GM21515 (cell line): ENCODE results near the gene FGFR3.
A peak's percentile ranks its signal among the peaks of the same experiment; 100 is the strongest.

Experiments
- ATAC-seq: cut with Tn5 transposase; IDR thresholded peaks from one replicate; pipeline ENCODE4 v1.9.1; 2021; ENCODE audit not compliant: unreplicated experiment

Gene FGFR3

GRCh38 chr4:1792832-1793495 is at the start of gene FGFR3:
Gene FGFR3, plus strand, starts transcription at chr4:1793293. Its CDS starts 642 bp downstream, at chr4:1793935.
- ATAC-seq: no peak

GRCh38 chr4:1743551-1743950 is 49.5 kb upstream of the FGFR3 start:
- ATAC-seq: no peak

- no peak for ATAC-seq
Measured at GRCh38 chr4:1743975-1744374, 49.1 kb upstream of the FGFR3 start.

- ATAC-seq: no peak
Measured at GRCh38 chr4:1744552-1744951, 48.5 kb upstream of the FGFR3 start.

- ATAC-seq: no peak
Measured at GRCh38 chr4:1745165-1745564, 47.9 kb upstream of the FGFR3 start.

GRCh38 chr4:1745697-1746096 is 47.4 kb upstream of the FGFR3 start:
- no peak for ATAC-seq

GRCh38 chr4:1746265-1746691 is 46.8 kb upstream of the FGFR3 start:
- ATAC-seq: peak; percentile 50

- ATAC-seq: no peak
Measured at GRCh38 chr4:1746919-1747602, 46.0 kb upstream of the FGFR3 start.

GRCh38 chr4:1747603-1747967 is 45.5 kb upstream of the FGFR3 start:
- no peak for ATAC-seq

- no peak for ATAC-seq
Measured at GRCh38 chr4:1748465-1748995, 44.6 kb upstream of the FGFR3 start.

GRCh38 chr4:1749370-1749769 is 43.7 kb upstream of the FGFR3 start:
- no peak for ATAC-seq

- no peak for ATAC-seq
Measured at GRCh38 chr4:1749826-1750225, 43.3 kb upstream of the FGFR3 start.

- no peak for ATAC-seq
Measured at GRCh38 chr4:1750381-1751154, 42.5 kb upstream of the FGFR3 start.

GRCh38 chr4:1751155-1751918 is 41.8 kb upstream of the FGFR3 start:
- ATAC-seq: no peak

- ATAC-seq: no peak
Measured at GRCh38 chr4:1751919-1752283, 41.2 kb upstream of the FGFR3 start.

- ATAC-seq: no peak
Measured at GRCh38 chr4:1752284-1753041, 40.6 kb upstream of the FGFR3 start.

GRCh38 chr4:1753294-1753696 is 39.8 kb upstream of the FGFR3 start:
- no peak for ATAC-seq

GRCh38 chr4:1753697-1754311 is 39.3 kb upstream of the FGFR3 start:
- no peak for ATAC-seq

GRCh38 chr4:1754336-1754735 is 38.8 kb upstream of the FGFR3 start:
- no peak for ATAC-seq

- no peak for ATAC-seq
Measured at GRCh38 chr4:1755297-1755696, 37.8 kb upstream of the FGFR3 start.
